AG04450 (cell line): ENCODE results near the gene AP3S1. TPM values are rescaled to one million over a fixed set of nuclear protein-coding genes. Genes with fewer than 3 reads are reported as not detected.
A peak's percentile ranks its signal among the peaks of the same experiment; 100 is the strongest.

Experiments used
- CTCF ChIA-PET: fragments of 300-600, 350-600 bp; formaldehyde crosslinking; extraction: SDS; loops from one replicate; lab custom pipeline; 2022; ENCODE audit warnings: antibody characterized with exemption, inconsistent platforms; lab: Charles Lee
- POLR2A ChIA-PET: fragments of 350-600 bp; formaldehyde crosslinking; extraction: SDS; loops from one replicate; lab custom pipeline; 2021; ENCODE audit warnings: antibody characterized with exemption, inconsistent platforms; lab: Yijun Ruan, JAX
- DNase-seq: peaks from one replicate; pipeline ENCODE4 v3.0.0-alpha.2; 2011; ENCODE audit warnings: low read depth, low spot score
- H3K27ac ChIP-seq: one replicate; pipeline ENCODE4 v1.5.1; 2012; ENCODE audit warnings: low read depth, low read length, control low read depth
- H3K27me3 ChIP-seq: one replicate; pipeline ENCODE4 v1.6.0; 2012; ENCODE audit warnings: low read length; ENCODE audit not compliant: control insufficient read depth, insufficient read depth
- H3K4me3 ChIP-seq: 2 replicates; pipeline ENCODE4 v1.5.1; 2011; ENCODE audit warnings: mild to moderate bottlenecking, low read depth, low read length, control low read depth
- H3K9me3 ChIP-seq: 2 replicates; pipeline ENCODE4 v1.5.1; 2012; ENCODE audit warnings: low read length; ENCODE audit not compliant: control insufficient read depth, insufficient read depth
- polyA plus RNA-seq: library from polyadenylated mRNA; depleted of rRNA; stranded (reverse); fragments of >200 nt; gene quantifications from 2 replicates; pipeline ENCODE4 v1.2.3, GENCODE V29; 2011
- TF ChIP-seq, protein P1 (sequence below): IDR thresholded peaks from 2 replicates; pipeline ENCODE4 v1.5.1; 2011; ENCODE audit warnings: low read depth, low read length, control low read depth, inconsistent platforms

The AP3S1 gene
- polyA plus RNA-seq, 1 experiment: 171 TPM

DNA sequence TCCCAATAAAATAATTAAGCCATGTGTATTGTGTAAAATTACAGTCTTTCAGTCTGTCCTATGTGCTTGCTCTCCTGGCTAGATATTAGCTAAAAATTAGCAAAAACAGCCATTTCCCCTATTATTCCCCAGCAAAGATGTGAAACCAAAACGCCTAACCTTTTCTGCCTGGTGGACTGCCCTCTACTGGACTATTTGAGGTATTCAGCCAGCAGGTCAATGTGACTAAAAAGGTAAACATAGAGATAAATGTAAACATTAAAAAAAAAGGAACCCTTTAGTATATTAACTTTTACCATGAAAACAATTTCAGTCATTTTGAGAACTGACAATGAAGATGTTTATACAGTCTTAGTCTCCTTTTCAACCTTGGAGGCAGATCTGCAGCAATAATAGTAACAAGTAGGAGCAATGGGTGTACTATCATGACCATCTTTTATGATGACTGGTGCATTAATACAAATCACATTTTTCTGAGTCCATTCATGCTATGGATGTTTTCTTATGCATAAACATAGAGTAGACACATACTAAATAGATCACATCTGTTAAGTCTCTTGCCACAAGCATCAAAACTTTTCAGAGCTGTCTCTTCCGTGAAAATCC is 10.5 kb upstream of the AP3S1 start:
- H3K27me3 ChIP-seq: no peaks in the 10 kb centered on the region
- POLR2A ChIA-PET: no interaction called here
- H3K4me3 ChIP-seq: no peak overlapping the region
- H3K27ac ChIP-seq: no peak overlapping the region
- DNase-seq: no peak
- CTCF ChIA-PET: interaction anchor here (0.6 to 3.3 kb wide), 15 partner anchors 10 to 281 kb away, joined by 3 to 39 read pairs (median 3); partner anchors contain the start of genes AP3S1 and ATG12
- H3K9me3 ChIP-seq: no peaks in the 10 kb centered on the region
- TF ChIP-seq, protein P1, sequence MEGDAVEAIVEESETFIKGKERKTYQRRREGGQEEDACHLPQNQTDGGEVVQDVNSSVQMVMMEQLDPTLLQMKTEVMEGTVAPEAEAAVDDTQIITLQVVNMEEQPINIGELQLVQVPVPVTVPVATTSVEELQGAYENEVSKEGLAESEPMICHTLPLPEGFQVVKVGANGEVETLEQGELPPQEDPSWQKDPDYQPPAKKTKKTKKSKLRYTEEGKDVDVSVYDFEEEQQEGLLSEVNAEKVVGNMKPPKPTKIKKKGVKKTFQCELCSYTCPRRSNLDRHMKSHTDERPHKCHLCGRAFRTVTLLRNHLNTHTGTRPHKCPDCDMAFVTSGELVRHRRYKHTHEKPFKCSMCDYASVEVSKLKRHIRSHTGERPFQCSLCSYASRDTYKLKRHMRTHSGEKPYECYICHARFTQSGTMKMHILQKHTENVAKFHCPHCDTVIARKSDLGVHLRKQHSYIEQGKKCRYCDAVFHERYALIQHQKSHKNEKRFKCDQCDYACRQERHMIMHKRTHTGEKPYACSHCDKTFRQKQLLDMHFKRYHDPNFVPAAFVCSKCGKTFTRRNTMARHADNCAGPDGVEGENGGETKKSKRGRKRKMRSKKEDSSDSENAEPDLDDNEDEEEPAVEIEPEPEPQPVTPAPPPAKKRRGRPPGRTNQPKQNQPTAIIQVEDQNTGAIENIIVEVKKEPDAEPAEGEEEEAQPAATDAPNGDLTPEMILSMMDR: peak; percentile 83

DNA sequence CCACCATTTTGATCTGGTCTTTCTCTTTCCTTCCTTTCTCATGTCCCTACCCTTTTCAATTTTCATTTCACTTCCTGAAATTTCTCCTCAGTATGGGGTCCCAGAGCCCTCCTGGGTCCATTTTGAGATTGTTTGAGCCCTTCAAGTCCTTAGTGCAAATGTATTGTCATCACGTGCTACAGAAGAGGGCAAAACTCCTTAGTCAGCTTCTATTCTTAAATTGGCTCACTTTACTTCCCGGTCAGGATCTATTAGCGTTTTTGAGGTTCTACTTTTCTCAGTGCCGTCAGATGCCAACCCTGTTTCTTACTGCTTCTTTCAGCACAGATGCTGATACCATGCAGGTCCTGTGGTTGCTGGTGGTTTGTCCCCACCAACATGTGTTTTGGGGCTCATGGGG is 6.3 kb upstream of the AP3S1 start:
- ChIA-PET POLR2A (no interaction called here), CTCF (interaction anchor here (0.8 to 1.3 kb wide), 3 partner anchors 7 to 232 kb away, joined by 3 to 5 read pairs (median 4); no protein-coding TSS in a partner anchor)
- no peak for DNase-seq
- TF ChIP-seq, protein P1: no peak
- no peak overlapping the region for H3K4me3 ChIP-seq
- H3K27me3 ChIP-seq: no peaks in the 10 kb centered on the region
- no peak overlapping the region for H3K27ac ChIP-seq
- no peaks in the 10 kb centered on the region for H3K9me3 ChIP-seq

DNA sequence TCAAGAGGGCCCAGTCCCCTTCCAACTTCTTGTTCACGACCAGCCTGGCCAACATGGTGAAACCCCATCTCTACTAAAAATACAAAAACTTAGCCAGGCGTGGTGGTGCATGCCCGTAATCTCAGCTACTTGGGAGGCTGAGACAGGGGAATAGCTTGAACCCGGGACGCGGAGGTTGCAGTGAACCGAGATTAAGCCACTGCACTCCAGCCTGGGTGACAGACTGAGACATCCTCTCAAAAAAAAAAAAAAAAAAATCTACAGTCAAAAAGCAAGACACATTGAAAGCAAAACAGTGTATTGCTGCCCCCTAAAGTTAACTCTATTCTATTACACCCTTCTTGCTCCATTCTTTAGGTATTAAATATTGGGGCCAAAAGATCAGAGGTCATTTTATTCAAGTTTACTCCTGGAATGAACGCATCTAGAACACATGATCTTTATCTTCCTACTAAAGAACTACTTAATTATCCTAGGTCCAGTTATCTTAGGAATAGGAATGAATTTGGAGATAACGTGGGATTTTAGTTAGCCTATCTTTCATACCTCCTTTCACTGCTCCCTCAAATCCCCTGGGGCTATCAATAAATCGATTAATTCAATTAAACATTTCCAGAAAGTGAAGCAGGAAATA is 2.7 kb upstream of the AP3S1 start:
- H3K9me3 ChIP-seq: no peaks in the 10 kb centered on the region
- peak overlapping the region; percentile 7; the same call in 1 of the 2 replicates for H3K4me3 ChIP-seq
- DNase-seq: no peak
- no peaks in the 10 kb centered on the region for H3K27me3 ChIP-seq
- no peak overlapping the region for H3K27ac ChIP-seq
- CTCF ChIA-PET: interaction anchor here (0.6 to 1.3 kb wide), 23 partner anchors 27 to 787 kb away, joined by 3 to 11 read pairs (median 5); no protein-coding TSS in a partner anchor
- TF ChIP-seq, protein P1: peak; percentile 56
- POLR2A ChIA-PET: no interaction called here

DNA sequence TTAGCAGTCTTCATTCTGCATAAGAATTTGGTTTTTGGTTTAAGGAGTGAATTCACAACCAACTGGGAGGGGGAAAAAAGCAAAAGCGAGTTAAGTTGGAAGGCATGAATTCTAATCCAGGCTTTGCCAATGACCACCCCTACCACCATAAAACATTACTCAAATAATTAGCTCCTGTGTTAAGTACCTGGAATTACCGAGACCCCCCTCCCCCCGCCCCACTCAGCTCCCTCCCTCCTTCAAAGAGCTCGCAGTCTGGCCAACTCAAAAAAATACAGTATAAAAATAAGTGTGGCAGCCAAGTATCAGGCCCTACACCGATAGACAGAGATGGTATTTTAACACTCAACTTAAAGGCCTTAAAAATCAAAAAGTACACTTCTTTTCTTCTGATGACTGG is 862 bp upstream of the AP3S1 start:
- no peaks in the 10 kb centered on the region for H3K27me3 ChIP-seq
- H3K4me3 ChIP-seq: peak overlapping the region; percentile 91
- ChIA-PET POLR2A (interaction anchor here (0.6 to 0.7 kb wide), 2 partner anchors 239 to 244 kb away, joined by 3 to 4 read pairs; partner anchors contain the start of gene COMMD10), CTCF (interaction anchor here (0.6 to 2.0 kb wide), 12 partner anchors 9 to 1836 kb away, joined by 3 to 12 read pairs (median 4); no protein-coding TSS in a partner anchor)
- no peaks in the 10 kb centered on the region for H3K9me3 ChIP-seq
- TF ChIP-seq, protein P1: no peak
- DNase-seq: no peak
- peak overlapping the region; percentile 89 for H3K27ac ChIP-seq
